Measurements from ENCODE around the gene ETFDH. TPM values are rescaled to one million over a fixed set of nuclear protein-coding genes. Genes with fewer than 3 reads are reported as not detected.

The ETFDH gene
- total and polyA plus RNA-seq, 9 of the 15 experiments (the other 6 are each of a cell fraction or from before 2014, with no cell fraction given): 14.6 to 33.6 (median 25.9) TPM

- Histone ChIP-seq H3K79me2 (ENCODE audit: control insufficient read depth, insufficient read depth, low read length) (peaks cover 32% of the 10 kb centered on the region), H3K4me3 (no peak overlapping the region), H2AFZ (ENCODE audit: low read depth, low read length) (peak overlapping the region; percentile 96), H3K4me2 (ENCODE audit: insufficient read depth, low read length) (no peak overlapping the region), H3K36me3 (ENCODE audit: control insufficient read depth, insufficient read depth, low read length) (peaks cover 21% of the 10 kb centered on the region), H3K27ac (ENCODE audit: extremely low read depth, low read depth, low read length) (no peak overlapping the region), H3K9ac (ENCODE audit: insufficient read depth in 1 of 2, low read depth in 2 of 2, low read length in 2 of 2) (0 out of 4 replicates have a peak overlapping the region, but pooled peaks of 1 of the 2 experiments have one; percentile 89), H3K9me3 (replicated peaks; ENCODE audit: control insufficient read depth, insufficient read depth, low read depth, low read length) (0 out of 2 replicates have a peak, but pooled peaks cover 2% of the 10 kb centered on the region), H3K9me1 (ENCODE audit: control insufficient read depth, insufficient read depth, low read length) (no peaks in the 10 kb centered on the region), H3K4me1 (replicated peaks in 1 of 2; ENCODE audit: control insufficient read depth in 2 of 2, insufficient read depth in 2 of 2, low read length in 2 of 2) (peaks cover 0 to 5% of the 10 kb centered on the region in 2 experiments; a peak in 2 of 5 replicates), H4K20me1 (replicated peaks; ENCODE audit: control insufficient read depth, insufficient read depth, low read length) (no peaks in the 10 kb centered on the region), H3K27me3 (ENCODE audit: control insufficient read depth in 2 of 2, insufficient read depth in 2 of 2, low read length in 2 of 2) (no peaks in the 10 kb centered on the region)
- ChIA-PET CTCF (ENCODE audit: low intra/inter-chr PET ratio) (no interaction called here), POLR2A (interaction anchor here (0.8 to 1.2 kb wide), 2 partner anchors 9 to 92 kb away, joined by 3 read pairs; no protein-coding TSS in a partner anchor)
- WGBS (ENCODE audit: insufficient coverage, low coverage, missing lambda C conversion rate): 79% methylated on average over 4 of the region's 4 CpGs
- intact Hi-C loops (cut with micrococcal nuclease): no loop called here
- no peak for DNase-seq (ENCODE audit: extremely low read depth in 1 of 4, low spot score in 3 of 4)
- in situ Hi-C loops (cut with MboI): loop anchor here (5.0 to 25.0 kb wide), 3 partner anchors 123 to 713 kb away; no protein-coding TSS in a partner anchor
- ATAC-seq: no peak
- no TSS peak for BruUV-seq (replicated peaks)
- peak; percentile 40 for FAIRE-seq
- TF ChIP-seq, protein P1, sequence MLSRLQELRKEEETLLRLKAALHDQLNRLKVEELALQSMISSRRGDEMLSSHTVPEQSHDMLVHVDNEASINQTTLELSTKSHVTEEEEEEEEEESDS (CRISPR knock-in tag; IDR thresholded peaks at IDR 0.05): no peak
- no peak for TF ChIP-seq SMAD2 (IDR thresholded peaks at IDR 0.05; ENCODE audit: low read depth, low read length)
- TF ChIP-seq, protein P2, sequence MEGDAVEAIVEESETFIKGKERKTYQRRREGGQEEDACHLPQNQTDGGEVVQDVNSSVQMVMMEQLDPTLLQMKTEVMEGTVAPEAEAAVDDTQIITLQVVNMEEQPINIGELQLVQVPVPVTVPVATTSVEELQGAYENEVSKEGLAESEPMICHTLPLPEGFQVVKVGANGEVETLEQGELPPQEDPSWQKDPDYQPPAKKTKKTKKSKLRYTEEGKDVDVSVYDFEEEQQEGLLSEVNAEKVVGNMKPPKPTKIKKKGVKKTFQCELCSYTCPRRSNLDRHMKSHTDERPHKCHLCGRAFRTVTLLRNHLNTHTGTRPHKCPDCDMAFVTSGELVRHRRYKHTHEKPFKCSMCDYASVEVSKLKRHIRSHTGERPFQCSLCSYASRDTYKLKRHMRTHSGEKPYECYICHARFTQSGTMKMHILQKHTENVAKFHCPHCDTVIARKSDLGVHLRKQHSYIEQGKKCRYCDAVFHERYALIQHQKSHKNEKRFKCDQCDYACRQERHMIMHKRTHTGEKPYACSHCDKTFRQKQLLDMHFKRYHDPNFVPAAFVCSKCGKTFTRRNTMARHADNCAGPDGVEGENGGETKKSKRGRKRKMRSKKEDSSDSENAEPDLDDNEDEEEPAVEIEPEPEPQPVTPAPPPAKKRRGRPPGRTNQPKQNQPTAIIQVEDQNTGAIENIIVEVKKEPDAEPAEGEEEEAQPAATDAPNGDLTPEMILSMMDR (IDR thresholded peaks at IDR 0.05 in 2 of 3, conservative IDR thresholded peaks at IDR 0.05 in 1 of 3; ENCODE audit: insufficient read depth in 2 of 3, low read depth in 1 of 3, low read length in 3 of 3): no peak
- TF ChIP-seq HMG20A (CRISPR knock-in tag; conservative IDR thresholded peaks at IDR 0.05): no peak
- TF ChIP-seq TRIM24 (IDR thresholded peaks at IDR 0.05): no peak
- TF ChIP-seq ELF1 (tag; IDR thresholded peaks at IDR 0.05): no peak
- no peak for TF ChIP-seq POLR2A (conservative IDR thresholded peaks at IDR 0.05)
- TF ChIP-seq NFE2 (IDR thresholded peaks at IDR 0.05; ENCODE audit: low read depth): no peak
- no peak for TF ChIP-seq ZC3H8 (IDR thresholded peaks at IDR 0.05)
- TF ChIP-seq MED1 (CRISPR knock-in tag; IDR thresholded peaks at IDR 0.05; ENCODE audit: borderline replicate concordance): no peak
- TF ChIP-seq ZNF778 (CRISPR knock-in tag; IDR thresholded peaks at IDR 0.05): no peak
- no peak for TF ChIP-seq CREM (IDR thresholded peaks at IDR 0.05; ENCODE audit: low read depth)
- TF ChIP-seq L3MBTL2 (IDR thresholded peaks at IDR 0.05): no peak
- no peak for TF ChIP-seq HNRNPL (IDR thresholded peaks at IDR 0.05; ENCODE audit: low read depth, low read length)
- no peak for TF ChIP-seq KDM2B (CRISPR knock-in tag; IDR thresholded peaks at IDR 0.05)
- no peak for TF ChIP-seq ELF2 (CRISPR knock-in tag; IDR thresholded peaks at IDR 0.05)
- TF ChIP-seq ATF4 (CRISPR knock-in tag; IDR thresholded peaks at IDR 0.05): no peak
These were observed 52.5 kb downstream of the ETFDH start for GRCh38 chr4:158724637-158725036.

All from K562 (cell line).